ENCODE results near the gene SEC31B. TPM values are rescaled to one million over a fixed set of nuclear protein-coding genes. Genes with fewer than 3 reads are reported as not detected.

Gene SEC31B
- total and polyA plus RNA-seq, 2 donors from 2014 or later, result 5.6 to 10.6 TPM

DNA sequence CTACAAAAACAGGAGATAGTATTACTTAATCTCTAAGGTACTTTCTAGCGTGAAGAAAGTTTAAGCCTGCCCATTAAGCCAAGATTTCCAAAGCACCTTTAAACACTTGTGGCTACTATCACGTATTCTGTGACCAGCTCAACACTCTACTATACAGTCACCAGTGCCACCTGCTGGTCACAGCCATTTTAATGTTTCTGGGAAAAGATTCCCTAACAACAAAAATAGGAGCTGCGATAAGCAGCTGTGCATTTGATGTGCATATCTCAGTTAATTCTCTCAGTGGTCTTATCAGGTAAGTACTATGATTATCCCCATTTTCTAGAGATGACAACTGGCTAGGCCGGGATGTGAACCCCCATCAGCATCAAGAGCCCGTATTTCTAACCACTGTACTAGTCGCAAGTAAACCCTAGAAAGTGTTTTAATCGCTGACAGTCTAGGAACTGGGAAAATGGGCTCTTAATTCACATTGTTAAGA lies 860 bp downstream of the SEC31B start:
- peak in 4 of 5 donors; percentile 54 to 89 (median 83) for DNase-seq
- H3K36me3 ChIP-seq (ENCODE audit: control insufficient read depth in 2 of 3, insufficient read depth in 3 of 3, low read length in 3 of 3), result peaks cover 0 to 4% (median 4%) of the 10 kb centered on the region in 3 donors
- peak overlapping the region in 2 of 3 donors; percentile 62 to 64 for H3K4me3 ChIP-seq (ENCODE audit: low read length in 3 of 3)
- H3K4me1 ChIP-seq (ENCODE audit: control insufficient read depth in 2 of 3, insufficient read depth in 2 of 3, low read depth in 1 of 3, low read length in 3 of 3), result peaks cover 0 to 2% (median 0%) of the 10 kb centered on the region in 3 donors
- FAIRE-seq, result peak; percentile 44
- TF ChIP-seq, protein P1, sequence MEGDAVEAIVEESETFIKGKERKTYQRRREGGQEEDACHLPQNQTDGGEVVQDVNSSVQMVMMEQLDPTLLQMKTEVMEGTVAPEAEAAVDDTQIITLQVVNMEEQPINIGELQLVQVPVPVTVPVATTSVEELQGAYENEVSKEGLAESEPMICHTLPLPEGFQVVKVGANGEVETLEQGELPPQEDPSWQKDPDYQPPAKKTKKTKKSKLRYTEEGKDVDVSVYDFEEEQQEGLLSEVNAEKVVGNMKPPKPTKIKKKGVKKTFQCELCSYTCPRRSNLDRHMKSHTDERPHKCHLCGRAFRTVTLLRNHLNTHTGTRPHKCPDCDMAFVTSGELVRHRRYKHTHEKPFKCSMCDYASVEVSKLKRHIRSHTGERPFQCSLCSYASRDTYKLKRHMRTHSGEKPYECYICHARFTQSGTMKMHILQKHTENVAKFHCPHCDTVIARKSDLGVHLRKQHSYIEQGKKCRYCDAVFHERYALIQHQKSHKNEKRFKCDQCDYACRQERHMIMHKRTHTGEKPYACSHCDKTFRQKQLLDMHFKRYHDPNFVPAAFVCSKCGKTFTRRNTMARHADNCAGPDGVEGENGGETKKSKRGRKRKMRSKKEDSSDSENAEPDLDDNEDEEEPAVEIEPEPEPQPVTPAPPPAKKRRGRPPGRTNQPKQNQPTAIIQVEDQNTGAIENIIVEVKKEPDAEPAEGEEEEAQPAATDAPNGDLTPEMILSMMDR (IDR thresholded peaks at IDR 0.05; ENCODE audit: borderline replicate concordance, extremely low read depth, insufficient read depth), result peak; percentile 78
- peak overlapping the region in 1 of 3 donors; percentile 38 for H3K9ac ChIP-seq (ENCODE audit: low read length in 3 of 3)
- H3K27ac ChIP-seq (ENCODE audit: low read depth in 2 of 2, low read length in 2 of 2), result no peak overlapping the region
- H3K27me3 ChIP-seq (ENCODE audit: control insufficient read depth, insufficient read depth, low read length), result no peaks in the 10 kb centered on the region
- intact Hi-C loops (cut with DNase I), result no loop called here
- H3K9me3 ChIP-seq (ENCODE audit: control insufficient read depth in 2 of 3, insufficient read depth in 1 of 3, low read length in 3 of 3), result no peaks in the 10 kb centered on the region

DNA sequence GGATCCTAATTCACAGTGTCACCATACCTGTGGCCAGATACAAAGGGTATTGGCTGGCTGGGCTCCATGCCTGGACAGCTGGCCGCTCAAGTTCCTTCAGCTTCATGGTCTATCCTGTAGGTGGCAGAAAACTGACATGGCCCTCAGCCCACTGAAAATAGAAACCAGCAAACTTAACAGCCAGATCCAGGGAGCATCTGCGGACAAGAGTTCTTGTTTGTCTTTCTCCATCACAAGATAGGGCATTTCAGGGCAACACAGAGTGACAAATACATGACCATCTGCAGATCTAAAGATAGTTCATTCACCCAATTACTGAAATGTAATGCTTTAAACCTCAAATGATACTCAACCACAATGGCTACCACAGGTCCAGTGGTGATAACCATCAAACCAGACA lies 2.8 kb downstream of the SEC31B start:
- Histone ChIP-seq H3K27me3 (ENCODE audit: control insufficient read depth, insufficient read depth, low read length) (no peaks in the 10 kb centered on the region), H3K36me3 (ENCODE audit: control insufficient read depth in 2 of 3, insufficient read depth in 3 of 3, low read length in 3 of 3) (peaks cover 0 to 4% (median 0%) of the 10 kb centered on the region in 3 donors), H3K4me1 (ENCODE audit: control insufficient read depth in 2 of 3, insufficient read depth in 2 of 3, low read depth in 1 of 3, low read length in 3 of 3) (peaks cover 0 to 2% (median 0%) of the 10 kb centered on the region in 3 donors), H3K9me3 (ENCODE audit: control insufficient read depth in 2 of 3, insufficient read depth in 1 of 3, low read length in 3 of 3) (no peaks in the 10 kb centered on the region), H3K4me3 (ENCODE audit: low read length in 3 of 3) (no peak overlapping the region), H3K9ac (ENCODE audit: low read length in 3 of 3) (no peak overlapping the region), H3K27ac (ENCODE audit: low read depth in 2 of 2, low read length in 2 of 2) (no peak overlapping the region)
- DNase-seq (no peak), FAIRE-seq (no peak)
- TF ChIP-seq, protein P1 (IDR thresholded peaks at IDR 0.05; ENCODE audit: borderline replicate concordance, extremely low read depth, insufficient read depth), result no peak
- intact Hi-C loops (cut with DNase I), result no loop called here

DNA sequence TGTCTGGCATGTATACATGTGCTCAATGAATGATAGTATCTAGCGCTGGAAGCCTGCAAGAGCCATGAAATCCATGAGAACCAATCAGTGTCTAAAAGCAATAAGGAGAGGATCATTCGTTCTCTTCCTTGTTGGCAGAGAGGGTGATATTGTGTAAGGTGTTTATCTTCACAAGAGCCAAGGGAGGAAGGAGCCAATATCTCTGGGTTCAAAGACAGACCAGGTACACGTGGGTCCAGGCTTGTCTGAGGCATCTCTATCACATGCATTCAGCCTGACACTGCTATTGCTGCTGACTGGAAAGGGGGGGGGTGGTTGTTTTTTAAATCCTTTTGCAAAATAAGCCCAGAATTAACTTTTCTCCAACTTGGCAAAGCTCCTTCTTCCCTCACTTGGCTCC lies 4.0 kb downstream of the SEC31B start:
- no peak for FAIRE-seq
- H3K4me1 ChIP-seq (ENCODE audit: control insufficient read depth in 2 of 3, insufficient read depth in 2 of 3, low read depth in 1 of 3, low read length in 3 of 3), result peaks cover 0 to 6% (median 0%) of the 10 kb centered on the region in 3 donors

More for the DNA sequence above, 4.0 kb downstream of the SEC31B start:
- H3K9ac ChIP-seq (ENCODE audit: low read length in 3 of 3), result no peak overlapping the region
- no peak overlapping the region for H3K4me3 ChIP-seq (ENCODE audit: low read length in 3 of 3)
- H3K27me3 ChIP-seq (ENCODE audit: control insufficient read depth, insufficient read depth, low read length), result no peaks in the 10 kb centered on the region
- H3K36me3 ChIP-seq (ENCODE audit: control insufficient read depth in 2 of 3, insufficient read depth in 3 of 3, low read length in 3 of 3), result peaks cover 0 to 4% (median 0%) of the 10 kb centered on the region in 3 donors
- H3K27ac ChIP-seq (ENCODE audit: low read depth in 2 of 2, low read length in 2 of 2), result no peak overlapping the region
- intact Hi-C loops (cut with DNase I), result no loop called here
- no peak for DNase-seq
- H3K9me3 ChIP-seq (ENCODE audit: control insufficient read depth in 2 of 3, insufficient read depth in 1 of 3, low read length in 3 of 3), result no peaks in the 10 kb centered on the region
- TF ChIP-seq, protein P1 (IDR thresholded peaks at IDR 0.05; ENCODE audit: borderline replicate concordance, extremely low read depth, insufficient read depth), result no peak

Data from kidney (tissue), 14 donors.